Parathyroid adenoma (tissue), 2 donors: ENCODE measurements around the gene GRM7.

Experiments
- H2AFZ ChIP-seq: fragments of 300-600 bp; sonication (generic); one replicate; pipeline ENCODE4 v1.7.0; 2017; ENCODE audit warnings: antibody characterized with exemption, mild to moderate bottlenecking
- H3K27ac ChIP-seq: fragments of 300-600 bp; sonication (generic); one replicate; pipeline ENCODE4 v1.7.0; 2017
- H3K27me3 ChIP-seq: fragments of 300-600 bp; sonication (generic); one replicate; pipeline ENCODE4 v1.7.0; 2017; ENCODE audit warnings: low read length; ENCODE audit not compliant: control insufficient read depth, insufficient read depth
- H3K36me3 ChIP-seq: fragments of 300-600 bp; sonication (generic); one replicate; pipeline ENCODE4 v1.7.0; 2017; ENCODE audit warnings: low read length; ENCODE audit not compliant: control insufficient read depth, insufficient read depth
- H3K4me1 ChIP-seq: fragments of 300-600 bp; sonication (generic); one replicate; pipeline ENCODE4 v1.7.0; 2017; ENCODE audit warnings: control low read depth
- H3K4me2 ChIP-seq: fragments of 300-600 bp; sonication (generic); one replicate; pipeline ENCODE4 v1.7.0; 2017; ENCODE audit warnings: low read length
- H3K4me3 ChIP-seq: fragments of 300-600 bp; sonication (generic); one replicate; pipeline ENCODE4 v1.7.0; 2017; ENCODE audit warnings: low read depth, low read length
- H3K79me2 ChIP-seq: fragments of 300-600 bp; sonication (generic); one replicate; pipeline ENCODE4 v1.7.0; 2017; ENCODE audit warnings: control low read depth
- H3K9ac ChIP-seq: fragments of 300-600 bp; sonication (generic); one replicate; pipeline ENCODE4 v1.7.0; 2017; ENCODE audit warnings: mild to moderate bottlenecking
- H3K9me3 ChIP-seq: fragments of 300-600 bp; sonication (generic); one replicate; pipeline ENCODE4 v1.7.0; 2017; ENCODE audit warnings: low read length; ENCODE audit not compliant: control insufficient read depth
- TF ChIP-seq, protein P1 (sequence below): fragments of 300-600 bp; sonication (generic); IDR thresholded peaks from one replicate; pipeline ENCODE4 v1.7.0; 2017; ENCODE audit warnings: antibody characterized with exemption, mild to moderate bottlenecking
- donor health status: primary hyperparathyroidism.

GRM7 gene

DNA sequence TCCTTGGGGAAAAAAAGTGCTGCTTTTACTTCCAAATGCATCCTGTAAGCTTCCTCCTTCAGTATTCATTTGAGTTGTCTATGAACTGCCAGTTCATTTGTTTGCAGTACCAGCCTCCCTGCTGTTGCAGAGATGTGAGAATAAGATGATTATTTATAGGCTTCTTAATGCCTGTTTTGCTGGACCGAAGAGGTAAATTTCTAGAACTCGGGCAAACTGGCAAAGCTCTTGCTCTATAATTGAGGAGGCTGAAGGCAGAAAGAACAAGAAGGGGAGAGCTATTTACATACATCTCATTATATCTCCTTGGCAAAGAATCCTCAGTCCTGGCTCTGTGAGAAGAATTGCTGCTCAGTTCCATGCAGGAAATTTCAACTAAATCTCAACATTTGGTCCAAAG is 790.4 kb downstream of the GRM7 start:
- no peaks in the 10 kb centered on the region for H3K27me3 ChIP-seq
- no peak overlapping the region for H3K4me3 ChIP-seq
- no peaks in the 10 kb centered on the region for H3K36me3 ChIP-seq
- no peak overlapping the region for H3K27ac ChIP-seq
- H3K9ac ChIP-seq, result no peak overlapping the region
- H3K4me1 ChIP-seq, result no peaks in the 10 kb centered on the region
- TF ChIP-seq, protein P1, sequence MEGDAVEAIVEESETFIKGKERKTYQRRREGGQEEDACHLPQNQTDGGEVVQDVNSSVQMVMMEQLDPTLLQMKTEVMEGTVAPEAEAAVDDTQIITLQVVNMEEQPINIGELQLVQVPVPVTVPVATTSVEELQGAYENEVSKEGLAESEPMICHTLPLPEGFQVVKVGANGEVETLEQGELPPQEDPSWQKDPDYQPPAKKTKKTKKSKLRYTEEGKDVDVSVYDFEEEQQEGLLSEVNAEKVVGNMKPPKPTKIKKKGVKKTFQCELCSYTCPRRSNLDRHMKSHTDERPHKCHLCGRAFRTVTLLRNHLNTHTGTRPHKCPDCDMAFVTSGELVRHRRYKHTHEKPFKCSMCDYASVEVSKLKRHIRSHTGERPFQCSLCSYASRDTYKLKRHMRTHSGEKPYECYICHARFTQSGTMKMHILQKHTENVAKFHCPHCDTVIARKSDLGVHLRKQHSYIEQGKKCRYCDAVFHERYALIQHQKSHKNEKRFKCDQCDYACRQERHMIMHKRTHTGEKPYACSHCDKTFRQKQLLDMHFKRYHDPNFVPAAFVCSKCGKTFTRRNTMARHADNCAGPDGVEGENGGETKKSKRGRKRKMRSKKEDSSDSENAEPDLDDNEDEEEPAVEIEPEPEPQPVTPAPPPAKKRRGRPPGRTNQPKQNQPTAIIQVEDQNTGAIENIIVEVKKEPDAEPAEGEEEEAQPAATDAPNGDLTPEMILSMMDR, result no peak
- no peaks in the 10 kb centered on the region for H3K9me3 ChIP-seq
- no peak overlapping the region for H2AFZ ChIP-seq
- no peaks in the 10 kb centered on the region for H3K79me2 ChIP-seq
- H3K4me2 ChIP-seq, result no peak overlapping the region

DNA sequence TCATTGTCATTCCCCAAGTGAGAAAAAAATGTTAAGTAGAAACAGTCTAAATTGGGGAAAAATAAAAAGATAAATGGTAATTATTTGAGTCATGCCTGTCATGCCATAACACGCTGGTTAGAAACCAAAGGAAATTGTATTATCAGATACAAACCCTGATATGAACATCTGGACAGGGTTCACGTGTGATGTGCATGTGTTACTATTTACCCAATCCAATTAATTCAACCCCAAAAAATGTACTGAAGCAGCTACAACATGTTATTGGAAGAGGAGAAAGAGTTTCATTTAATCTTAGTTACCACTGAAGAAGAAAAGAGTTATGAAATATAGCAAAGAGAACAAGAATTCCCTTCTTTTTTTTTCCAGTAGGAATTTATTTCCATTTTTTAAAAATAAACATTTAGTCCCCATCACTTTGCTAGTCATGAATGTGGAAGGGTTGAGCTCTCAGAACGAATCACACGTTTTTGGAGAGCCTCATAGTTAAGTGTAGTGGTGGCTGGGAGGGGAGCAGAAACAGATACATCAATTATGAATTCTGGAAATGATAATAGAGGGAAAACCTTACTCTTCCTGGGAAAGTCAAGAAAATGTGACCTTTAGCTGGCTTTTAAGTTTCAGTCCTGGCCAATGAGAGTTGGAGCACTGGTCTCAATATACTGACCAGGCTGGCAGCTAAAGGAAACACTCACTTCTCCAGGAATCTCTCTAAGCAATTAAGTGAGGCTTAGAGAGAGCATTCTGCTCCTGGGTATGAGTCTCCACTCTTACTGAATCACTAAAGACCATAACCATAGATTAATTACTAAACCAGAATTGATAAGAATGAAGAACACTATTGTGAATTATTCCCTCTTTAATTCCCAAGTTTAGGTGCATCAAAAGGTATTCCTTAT is 796.5 kb downstream of the GRM7 start:
- no peak overlapping the region for H3K4me2 ChIP-seq
- H3K4me1 ChIP-seq, result no peaks in the 10 kb centered on the region
- no peaks in the 10 kb centered on the region for H3K27me3 ChIP-seq
- H3K9me3 ChIP-seq, result no peaks in the 10 kb centered on the region
- no peak overlapping the region for H3K27ac ChIP-seq
- H3K79me2 ChIP-seq, result no peaks in the 10 kb centered on the region
- TF ChIP-seq, protein P1, result no peak
- no peaks in the 10 kb centered on the region for H3K36me3 ChIP-seq
- H2AFZ ChIP-seq, result no peak overlapping the region
- H3K4me3 ChIP-seq, result no peak overlapping the region
- no peak overlapping the region for H3K9ac ChIP-seq

DNA sequence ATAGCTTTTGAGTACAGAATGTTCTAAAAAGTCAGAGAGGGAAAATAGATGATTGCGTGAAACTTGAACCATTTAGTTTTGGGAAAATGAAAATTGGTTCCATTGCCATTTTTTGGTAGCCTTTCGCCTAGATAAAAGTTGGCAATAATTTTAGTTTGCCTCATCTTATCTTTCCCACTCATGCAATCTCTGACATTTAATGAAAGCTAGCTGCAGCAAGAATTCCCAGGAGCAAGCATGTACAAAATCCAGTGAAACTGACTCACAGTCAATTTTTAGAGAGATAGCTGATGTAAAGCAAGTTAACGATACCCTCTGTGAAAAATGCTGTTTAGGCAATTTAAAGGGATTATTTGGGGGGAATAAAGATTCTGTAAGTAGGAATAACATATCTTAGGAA is 797.4 kb downstream of the GRM7 start:
- no peaks in the 10 kb centered on the region for H3K9me3 ChIP-seq
- H3K79me2 ChIP-seq, result no peaks in the 10 kb centered on the region
- H3K4me1 ChIP-seq, result no peaks in the 10 kb centered on the region
- no peak overlapping the region for H3K9ac ChIP-seq
- H3K27me3 ChIP-seq, result no peaks in the 10 kb centered on the region
- H3K27ac ChIP-seq, result no peak overlapping the region
- H3K36me3 ChIP-seq, result no peaks in the 10 kb centered on the region
- no peak overlapping the region for H2AFZ ChIP-seq
- no peak overlapping the region for H3K4me3 ChIP-seq
- no peak overlapping the region for H3K4me2 ChIP-seq
- TF ChIP-seq, protein P1, result no peak

DNA sequence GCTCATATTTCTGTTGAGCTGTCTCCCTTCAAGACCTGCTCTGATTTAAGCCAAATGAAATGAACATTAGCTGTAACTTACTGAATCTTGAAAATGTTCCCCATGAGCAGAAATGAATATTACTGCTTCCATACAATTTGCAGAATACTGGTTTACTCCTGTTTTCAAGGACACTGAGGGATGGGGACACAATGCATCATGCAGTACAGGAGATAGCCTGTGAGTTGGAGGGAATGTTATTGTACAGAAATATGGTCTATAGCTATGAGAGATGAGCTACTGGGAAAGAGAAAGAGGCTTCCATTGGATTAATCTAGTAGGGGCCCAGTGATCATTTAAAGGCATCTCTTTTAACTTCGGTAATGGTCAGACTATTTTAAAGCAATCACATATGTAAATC is 798.2 kb downstream of the GRM7 start:
- no peak overlapping the region for H3K27ac ChIP-seq
- H3K79me2 ChIP-seq, result no peaks in the 10 kb centered on the region
- no peaks in the 10 kb centered on the region for H3K27me3 ChIP-seq
- no peak overlapping the region for H2AFZ ChIP-seq
- H3K4me1 ChIP-seq, result no peaks in the 10 kb centered on the region
- no peak overlapping the region for H3K9ac ChIP-seq
- no peak overlapping the region for H3K4me3 ChIP-seq
- H3K4me2 ChIP-seq, result no peak overlapping the region
- no peaks in the 10 kb centered on the region for H3K9me3 ChIP-seq
- TF ChIP-seq, protein P1, result no peak
- H3K36me3 ChIP-seq, result no peaks in the 10 kb centered on the region

DNA sequence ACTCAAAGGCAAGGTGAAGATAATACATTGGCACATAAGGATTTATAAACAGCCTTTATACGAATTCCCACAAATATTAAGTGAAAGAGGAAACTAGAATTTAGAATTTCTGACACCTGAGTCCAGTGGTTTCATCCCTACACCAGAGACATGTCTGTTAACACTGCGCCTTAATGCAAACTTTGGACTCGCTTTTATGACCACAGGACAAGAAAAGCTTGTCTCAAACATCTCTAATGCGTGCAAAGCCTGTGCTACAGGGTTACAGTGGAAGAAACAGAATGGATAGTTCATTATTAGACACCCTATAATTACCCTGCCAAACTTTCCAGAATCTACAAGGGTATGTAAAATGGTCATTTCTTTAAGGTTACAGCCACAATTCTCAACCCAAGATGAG is 802.9 kb downstream of the GRM7 start:
- Histone ChIP-seq H3K9ac (no peak overlapping the region), H3K79me2 (no peaks in the 10 kb centered on the region), H3K27me3 (no peaks in the 10 kb centered on the region), H3K9me3 (no peaks in the 10 kb centered on the region), H3K4me1 (no peaks in the 10 kb centered on the region), H3K36me3 (no peaks in the 10 kb centered on the region), H3K27ac (no peak overlapping the region), H3K4me2 (no peak overlapping the region), H2AFZ (no peak overlapping the region), H3K4me3 (no peak overlapping the region)
- TF ChIP-seq, protein P1, result no peak
